ENCODE measurements around the gene GPR75.
"Not testable (repeated sequence)": the region's sequence is repeated elsewhere in the genome, so short reads cannot be mapped to it uniquely, and the experiment has no call there.

Gene GPR75

DNA sequence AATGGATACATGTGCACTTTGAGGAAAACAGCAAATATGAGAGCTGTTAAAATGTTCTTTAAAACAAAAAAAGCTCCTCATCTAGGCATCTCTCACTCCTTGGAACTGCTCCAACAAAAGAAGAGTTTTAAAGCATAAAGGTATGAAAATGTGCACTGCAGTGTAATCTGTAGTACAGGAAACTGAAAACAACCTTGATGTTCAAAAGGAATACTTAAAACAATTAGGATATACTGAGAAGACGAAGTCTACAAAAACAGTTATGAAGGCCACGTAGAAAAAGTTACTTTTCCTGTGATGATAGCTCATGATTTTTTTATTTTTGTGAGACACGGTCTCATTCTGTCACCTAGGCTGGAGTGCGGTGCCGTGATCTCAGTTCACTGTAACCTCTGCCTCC is 2.1 kb upstream of the GPR75 start:
- in situ Hi-C loops (cut with HindIII; ENCODE audit: low pct_ligation_motif_present, low pct_unique_long_range_greater_than_20kb, low sequenced_read_pairs): no loop called here
- no peak for DNase-seq

DNA sequence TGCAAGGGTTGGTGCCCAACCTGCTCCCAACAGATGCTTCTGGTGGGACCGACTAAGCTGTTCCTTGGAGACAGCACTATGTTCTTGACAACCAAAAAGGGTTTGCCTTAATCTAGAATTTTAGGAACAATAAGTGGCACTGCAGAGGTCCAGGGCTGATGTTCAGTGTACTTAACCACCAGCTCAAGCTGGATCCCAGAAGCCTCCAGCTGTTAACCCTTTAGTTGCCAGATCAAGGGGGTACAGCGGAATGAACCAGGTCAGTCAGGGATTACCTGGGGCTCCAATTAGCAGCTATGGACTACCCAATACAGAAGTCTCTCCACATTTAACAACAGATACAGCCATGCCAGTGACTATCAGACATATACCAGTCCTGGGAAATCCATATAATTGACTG is 3.5 kb downstream of the GPR75 start:
- in situ Hi-C loops (cut with HindIII; ENCODE audit: low pct_ligation_motif_present, low pct_unique_long_range_greater_than_20kb, low sequenced_read_pairs): no loop called here
- no peak for DNase-seq

GRCh38 chr2:53854678-53855077 is 5.1 kb downstream of the GPR75 start:
- in situ Hi-C loops (cut with HindIII; ENCODE audit: low pct_ligation_motif_present, low pct_unique_long_range_greater_than_20kb, low sequenced_read_pairs): no loop called here
- DNase-seq: no peak

- in situ Hi-C loops (cut with HindIII; ENCODE audit: low pct_ligation_motif_present, low pct_unique_long_range_greater_than_20kb, low sequenced_read_pairs): no loop called here
- no peak for DNase-seq
Measured at GRCh38 chr2:53852532-53852931, 7.2 kb downstream of the GPR75 start.

- DNase-seq; in situ Hi-C loops (cut with HindIII; ENCODE audit: low pct_ligation_motif_present, low pct_unique_long_range_greater_than_20kb, low sequenced_read_pairs): not testable (repeated sequence)
Measured at GRCh38 chr2:53851052-53851757, 8.6 kb downstream of the GPR75 start.

GRCh38 chr2:53848062-53848461 is 11.7 kb downstream of the GPR75 start:
- in situ Hi-C loops (cut with HindIII; ENCODE audit: low pct_ligation_motif_present, low pct_unique_long_range_greater_than_20kb, low sequenced_read_pairs): no loop called here
- no peak for DNase-seq

- DNase-seq: no peak
Measured at GRCh38 chr2:53843595-53843994, 16.2 kb downstream of the GPR75 start.

DNA sequence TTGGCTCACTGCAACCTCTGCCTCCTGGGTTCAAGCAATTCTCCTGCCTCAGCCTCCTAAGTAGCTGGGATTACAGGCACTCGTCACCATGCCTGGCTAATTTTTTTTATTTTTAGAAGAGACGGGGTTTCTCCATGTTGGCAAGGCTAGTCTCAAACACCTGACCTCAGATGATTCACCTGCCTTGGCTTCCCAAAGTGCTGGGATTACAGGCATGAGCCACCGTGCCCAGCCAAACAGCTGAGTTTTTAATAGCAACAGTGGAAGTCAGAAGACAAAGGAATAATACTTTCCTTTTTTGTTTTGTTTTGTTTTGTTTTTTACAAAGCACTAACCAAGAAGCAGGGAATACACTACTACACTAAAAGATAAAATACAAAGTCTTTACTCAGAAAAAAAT is 16.9 kb downstream of the GPR75 start:
- in situ Hi-C loops (cut with HindIII; ENCODE audit: low pct_ligation_motif_present, low pct_unique_long_range_greater_than_20kb, low sequenced_read_pairs): no loop called here
- DNase-seq: no peak

More at GRCh38 chr2:53843595-53843994, 16.2 kb downstream of the GPR75 start:
- in situ Hi-C loops (cut with HindIII; ENCODE audit: low pct_ligation_motif_present, low pct_unique_long_range_greater_than_20kb, low sequenced_read_pairs): no loop called here

DNA sequence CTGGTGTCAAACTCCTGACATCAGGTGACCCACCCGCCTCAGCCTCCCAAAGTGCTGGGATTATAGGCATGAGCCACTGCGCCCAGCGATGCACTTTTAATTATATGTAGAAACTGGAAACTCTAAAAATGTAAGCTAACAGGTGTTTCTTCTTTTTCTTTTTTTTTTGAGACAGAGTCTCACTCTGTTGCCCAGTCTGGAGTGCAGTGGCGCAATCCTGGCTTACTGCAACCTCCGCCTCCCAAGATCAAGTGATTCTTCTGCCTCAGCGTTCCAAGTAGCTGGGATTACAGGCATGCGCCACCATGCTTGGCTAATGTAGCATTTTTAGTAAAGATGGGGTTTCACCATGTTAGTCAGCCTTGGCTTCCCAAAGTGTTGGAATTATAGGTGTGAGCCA is 18.1 kb downstream of the GPR75 start:
- in situ Hi-C loops (cut with HindIII; ENCODE audit: low pct_ligation_motif_present, low pct_unique_long_range_greater_than_20kb, low sequenced_read_pairs); DNase-seq: not testable (repeated sequence)

- in situ Hi-C loops (cut with HindIII; ENCODE audit: low pct_ligation_motif_present, low pct_unique_long_range_greater_than_20kb, low sequenced_read_pairs): no loop called here
- DNase-seq: no peak
Measured at GRCh38 chr2:53840580-53840979, 19.2 kb downstream of the GPR75 start.

GRCh38 chr2:53829980-53830290 is 29.8 kb downstream of the GPR75 start:
- in situ Hi-C loops (cut with HindIII; ENCODE audit: low pct_ligation_motif_present, low pct_unique_long_range_greater_than_20kb, low sequenced_read_pairs); DNase-seq: not testable (repeated sequence)

DNA sequence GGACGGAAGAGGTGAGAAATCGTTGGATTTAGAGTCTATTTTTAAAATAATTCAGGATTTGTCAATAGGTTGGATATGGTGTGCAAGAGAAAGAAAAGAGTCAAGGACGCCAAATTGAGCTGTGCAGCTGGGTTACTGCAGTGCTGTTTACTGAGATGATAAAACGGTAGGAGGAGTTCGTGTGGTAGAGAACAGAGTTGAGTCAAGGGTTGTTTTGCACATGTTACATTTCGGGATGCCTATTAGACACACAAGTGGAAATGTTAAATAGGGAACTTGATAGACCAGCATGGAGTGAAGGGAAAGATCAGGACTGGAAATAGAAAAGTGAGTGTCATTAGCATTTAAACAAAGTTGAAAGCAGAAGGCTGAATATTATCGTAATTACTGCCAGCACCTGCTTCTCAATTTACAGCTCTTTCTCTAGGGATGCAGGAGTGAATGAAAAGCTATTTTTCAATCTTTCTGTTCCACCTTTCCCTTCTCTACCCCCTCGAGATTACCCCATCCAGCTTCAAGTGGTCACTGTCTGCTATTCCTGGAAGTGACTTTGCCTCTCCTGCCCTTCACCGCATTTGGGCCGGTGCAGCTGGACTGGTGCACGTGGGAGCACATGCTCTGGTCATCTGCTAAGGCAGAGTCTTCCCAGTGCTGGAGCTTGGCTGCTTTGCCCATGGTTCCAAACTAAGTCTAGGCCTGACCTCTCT is 30.3 kb downstream of the GPR75 start:
- DNase-seq: no peak
- in situ Hi-C loops (cut with HindIII; ENCODE audit: low pct_ligation_motif_present, low pct_unique_long_range_greater_than_20kb, low sequenced_read_pairs): no loop called here

- in situ Hi-C loops (cut with HindIII; ENCODE audit: low pct_ligation_motif_present, low pct_unique_long_range_greater_than_20kb, low sequenced_read_pairs): no loop called here
- no peak for DNase-seq
Measured at GRCh38 chr2:53828331-53828730, 31.4 kb downstream of the GPR75 start.

DNA sequence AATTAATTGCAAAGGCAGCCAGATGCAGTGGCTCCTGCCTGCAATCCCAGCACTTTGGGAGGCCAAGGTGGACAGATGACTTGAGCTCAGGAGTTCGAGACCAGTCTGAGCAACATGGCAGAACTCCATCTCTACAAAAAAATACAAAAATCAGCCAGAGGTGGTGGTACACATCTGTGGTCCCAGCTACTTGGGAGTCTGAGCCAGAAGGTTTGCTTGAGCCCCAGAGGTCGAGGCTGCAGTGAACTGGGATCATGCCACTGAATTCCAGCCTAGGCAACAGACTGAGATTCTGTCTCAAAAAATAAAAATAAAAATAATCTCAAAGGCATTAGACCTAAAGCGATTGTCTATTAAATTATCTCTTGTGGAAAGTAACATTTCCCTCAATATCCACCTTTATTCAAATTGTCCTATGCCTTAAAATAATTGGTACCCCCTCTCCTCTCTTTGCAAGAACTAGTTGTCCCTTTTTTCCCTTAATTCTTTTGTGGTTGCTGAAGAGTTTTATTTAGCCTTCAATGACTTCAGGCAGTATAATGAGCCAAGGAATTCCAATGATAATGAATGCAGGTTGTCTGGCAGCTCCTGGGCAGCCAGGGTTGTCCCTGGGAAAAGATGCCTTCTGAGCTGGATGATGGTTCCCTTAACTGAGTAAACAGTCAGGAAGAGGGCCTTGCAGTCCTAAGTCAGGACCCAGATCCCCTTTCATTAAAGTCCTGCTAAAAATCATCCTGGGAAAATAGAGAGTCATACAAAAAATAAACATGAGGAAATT is 32.2 kb downstream of the GPR75 start:
- DNase-seq: no peak
- in situ Hi-C loops (cut with HindIII; ENCODE audit: low pct_ligation_motif_present, low pct_unique_long_range_greater_than_20kb, low sequenced_read_pairs): no loop called here

- in situ Hi-C loops (cut with HindIII; ENCODE audit: low pct_ligation_motif_present, low pct_unique_long_range_greater_than_20kb, low sequenced_read_pairs): no loop called here
- DNase-seq: no peak
Measured at GRCh38 chr2:53826587-53827397, 33.0 kb downstream of the GPR75 start.

- DNase-seq: no peak
- in situ Hi-C loops (cut with HindIII; ENCODE audit: low pct_ligation_motif_present, low pct_unique_long_range_greater_than_20kb, low sequenced_read_pairs): no loop called here
Measured at GRCh38 chr2:53826030-53826410, 33.7 kb downstream of the GPR75 start.

DNA sequence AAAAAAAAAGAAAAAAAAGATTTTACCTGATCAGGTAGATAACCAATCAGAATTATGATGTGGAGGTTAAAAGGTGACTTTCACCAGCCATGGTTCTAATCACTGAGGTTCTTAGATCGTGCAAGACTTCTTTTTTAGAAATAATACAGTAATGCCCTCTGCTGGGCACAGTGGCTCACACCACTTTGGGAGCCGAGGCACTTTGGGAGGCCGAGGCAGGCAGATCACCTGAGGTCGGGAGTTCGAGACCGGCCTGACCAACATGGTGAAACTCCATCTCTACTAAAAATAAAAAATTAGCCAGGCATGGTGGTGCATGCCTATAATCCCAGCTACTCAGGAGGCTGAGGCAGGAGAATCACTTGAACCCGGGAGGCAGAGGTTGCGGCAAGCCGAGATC is 36.1 kb downstream of the GPR75 start:
- in situ Hi-C loops (cut with HindIII; ENCODE audit: low pct_ligation_motif_present, low pct_unique_long_range_greater_than_20kb, low sequenced_read_pairs): not testable (repeated sequence)
- peak; percentile 19 for DNase-seq

- DNase-seq: no peak
- in situ Hi-C loops (cut with HindIII; ENCODE audit: low pct_ligation_motif_present, low pct_unique_long_range_greater_than_20kb, low sequenced_read_pairs): no loop called here
Measured at GRCh38 chr2:53821810-53822209, 38.0 kb downstream of the GPR75 start.

GRCh38 chr2:53820711-53821110 is 39.1 kb downstream of the GPR75 start:
- in situ Hi-C loops (cut with HindIII; ENCODE audit: low pct_ligation_motif_present, low pct_unique_long_range_greater_than_20kb, low sequenced_read_pairs): no loop called here
- DNase-seq: no peak
